Karpas-422 (cell line): ENCODE data around the gene VPS37C. TPM values are rescaled to one million over a fixed set of nuclear protein-coding genes. Genes with fewer than 3 reads are reported as not detected.
"Not testable (repeated sequence)": the region's sequence is repeated elsewhere in the genome, so short reads cannot be mapped to it uniquely, and the experiment has no call there.

Source experiments
- DNase-seq: peaks from one replicate; pipeline ENCODE4 v3.0.0-alpha.2; 2015
- H2AFZ ChIP-seq: fragments of 200-600 bp; sonication (generic); 2 replicates; pipeline ENCODE4 v1.6.1; 2014; ENCODE audit warnings: antibody characterized with exemption, low read length, mixed read lengths
- H3K27ac ChIP-seq: fragments of 200-600 bp; sonication (generic); 2 replicates; pipeline ENCODE4 v1.5.1; 2014; ENCODE audit warnings: mild to moderate bottlenecking, low read length, moderate library complexity
- H3K27me3 ChIP-seq: fragments of 200-600 bp; sonication (generic); 2 replicates; pipeline ENCODE4 v1.6.1; 2014; ENCODE audit warnings: low read length, mixed read lengths
- H3K36me3 ChIP-seq: fragments of 200-600 bp; sonication (generic); 2 replicates; pipeline ENCODE4 v1.6.1; 2014; ENCODE audit warnings: low read length, mixed read lengths; ENCODE audit not compliant: insufficient read depth
- H3K4me1 ChIP-seq: fragments of 200-600 bp; sonication (generic); 2 replicates; pipeline ENCODE4 v1.6.1; 2014; ENCODE audit warnings: mild to moderate bottlenecking, low read length, mixed read lengths
- H3K4me2 ChIP-seq: fragments of 200-600 bp; sonication (generic); 2 replicates; pipeline ENCODE4 v1.6.1; 2014; ENCODE audit warnings: low read length, low read depth, mild to moderate bottlenecking; ENCODE audit not compliant: poor library complexity, severe bottlenecking
- H3K4me3 ChIP-seq: fragments of 200-600 bp; sonication (generic); 2 replicates; pipeline ENCODE4 v1.5.1; 2014; ENCODE audit warnings: mild to moderate bottlenecking, antibody characterized with exemption, low read length, mixed read lengths
- H3K79me2 ChIP-seq: fragments of 200-600 bp; sonication (generic); 2 replicates; pipeline ENCODE4 v1.6.1; 2014; ENCODE audit warnings: mild to moderate bottlenecking, low read length, mixed read lengths
- H3K9ac ChIP-seq: fragments of 200-600 bp; sonication (generic); 2 replicates; pipeline ENCODE4 v1.6.0; 2014; ENCODE audit warnings: low read length
- H3K9me2 ChIP-seq: fragments of 200-600 bp; sonication (generic), shearing (Covaris generic); replicated peaks from 2 replicates; pipeline ENCODE4 v1.6.0; 2014; ENCODE audit warnings: mild to moderate bottlenecking, low read length, moderate library complexity; ENCODE audit not compliant: insufficient read depth
- H3K9me3 ChIP-seq: fragments of 300-700, 200-600 bp; sonication (generic); 2 replicates; pipeline ENCODE4 v1.6.1; 2014; ENCODE audit warnings: low read length, mixed read lengths
- H4K20me1 ChIP-seq: fragments of 200-600 bp; sonication (generic); 2 replicates; pipeline ENCODE4 v1.6.1; 2014; ENCODE audit warnings: mild to moderate bottlenecking, antibody characterized with exemption, low read length, low read depth; ENCODE audit not compliant: insufficient read depth
- total RNA-seq: library from RNA; depleted of rRNA; stranded (reverse); fragments of >200 nt; shearing (Covaris generic); gene quantifications from 2 replicates; pipeline ENCODE4 v1.2.3, GENCODE V29; 2014; ENCODE audit warnings: low replicate concordance

VPS37C gene
- total RNA-seq, 1 experiment from 2014 or later, result 13.8 TPM

- no peaks in the 10 kb centered on the region for H3K36me3 ChIP-seq
- DNase-seq, result no peak
- no peaks in the 10 kb centered on the region for H3K9me3 ChIP-seq
- no peak overlapping the region for H2AFZ ChIP-seq
- H3K4me1 ChIP-seq, result no peaks in the 10 kb centered on the region
- H4K20me1 ChIP-seq, result no peaks in the 10 kb centered on the region
- H3K27ac ChIP-seq, result no peak overlapping the region
- H3K79me2 ChIP-seq, result no peaks in the 10 kb centered on the region
- H3K4me3 ChIP-seq, result no peak overlapping the region
- H3K4me2 ChIP-seq, result no peak overlapping the region
- H3K27me3 ChIP-seq, result no peaks in the 10 kb centered on the region
- H3K9ac ChIP-seq, result no peak overlapping the region
- no peaks in the 10 kb centered on the region for H3K9me2 ChIP-seq
Observed at GRCh38 chr11:61104963-61105362, 56.3 kb downstream of the VPS37C start.

- no peaks in the 10 kb centered on the region for H3K27me3 ChIP-seq
- H3K36me3 ChIP-seq, result no peaks in the 10 kb centered on the region
- no peak overlapping the region for H2AFZ ChIP-seq
- no peaks in the 10 kb centered on the region for H3K9me2 ChIP-seq
- no peaks in the 10 kb centered on the region for H3K79me2 ChIP-seq
- H3K4me2 ChIP-seq, result no peak overlapping the region
- no peak overlapping the region for H3K4me3 ChIP-seq
- H3K9me3 ChIP-seq, result no peaks in the 10 kb centered on the region
- no peak for DNase-seq
- H4K20me1 ChIP-seq, result no peaks in the 10 kb centered on the region
- no peak overlapping the region for H3K27ac ChIP-seq
- no peak overlapping the region for H3K9ac ChIP-seq
- H3K4me1 ChIP-seq, result no peaks in the 10 kb centered on the region
Observed at GRCh38 chr11:61103851-61104423, 57.3 kb downstream of the VPS37C start.

GRCh38 chr11:61102667-61103571, 58.3 kb downstream of the VPS37C start:
- H2AFZ ChIP-seq, result no peak overlapping the region
- no peak overlapping the region for H3K9ac ChIP-seq
- no peak for DNase-seq
- H3K9me3 ChIP-seq, result no peaks in the 10 kb centered on the region
- no peaks in the 10 kb centered on the region for H3K9me2 ChIP-seq
- H3K27ac ChIP-seq, result no peak overlapping the region
- H3K79me2 ChIP-seq, result no peaks in the 10 kb centered on the region
- no peak overlapping the region for H3K4me2 ChIP-seq
- H3K27me3 ChIP-seq, result no peaks in the 10 kb centered on the region
- no peaks in the 10 kb centered on the region for H3K36me3 ChIP-seq
- no peak overlapping the region for H3K4me3 ChIP-seq
- no peaks in the 10 kb centered on the region for H3K4me1 ChIP-seq
- H4K20me1 ChIP-seq, result no peaks in the 10 kb centered on the region

- no peaks in the 10 kb centered on the region for H3K36me3 ChIP-seq
- no peaks in the 10 kb centered on the region for H3K4me1 ChIP-seq
- DNase-seq, result no peak
- no peak overlapping the region for H3K4me3 ChIP-seq
- no peak overlapping the region for H3K4me2 ChIP-seq
- no peaks in the 10 kb centered on the region for H4K20me1 ChIP-seq
- H3K27ac ChIP-seq, result no peak overlapping the region
- H3K9ac ChIP-seq, result no peak overlapping the region
- no peaks in the 10 kb centered on the region for H3K9me2 ChIP-seq
- no peaks in the 10 kb centered on the region for H3K79me2 ChIP-seq
- no peaks in the 10 kb centered on the region for H3K9me3 ChIP-seq
- H3K27me3 ChIP-seq, result no peaks in the 10 kb centered on the region
- H2AFZ ChIP-seq, result no peak overlapping the region
Observed at GRCh38 chr11:61098778-61099177, 62.4 kb downstream of the VPS37C start.

- H3K9me3 ChIP-seq, H3K79me2 ChIP-seq, H2AFZ ChIP-seq, H3K36me3 ChIP-seq, DNase-seq, H3K9ac ChIP-seq, H4K20me1 ChIP-seq, H3K4me3 ChIP-seq, H3K4me1 ChIP-seq, H3K27ac ChIP-seq, H3K9me2 ChIP-seq, H3K27me3 ChIP-seq, H3K4me2 ChIP-seq: not testable (repeated sequence)
Observed at GRCh38 chr11:61098261-61098660, 63.0 kb downstream of the VPS37C start.

GRCh38 chr11:61095021-61095420, 66.2 kb downstream of the VPS37C start:
- H3K9me2 ChIP-seq, result no peaks in the 10 kb centered on the region
- H3K9ac ChIP-seq, result no peak overlapping the region
- no peak overlapping the region for H3K4me2 ChIP-seq
- no peak overlapping the region for H3K4me3 ChIP-seq
- no peak overlapping the region for H2AFZ ChIP-seq
- H4K20me1 ChIP-seq, result no peaks in the 10 kb centered on the region
- H3K9me3 ChIP-seq, result no peaks in the 10 kb centered on the region
- no peak overlapping the region for H3K27ac ChIP-seq
- no peaks in the 10 kb centered on the region for H3K27me3 ChIP-seq
- H3K36me3 ChIP-seq, result no peaks in the 10 kb centered on the region
- no peaks in the 10 kb centered on the region for H3K4me1 ChIP-seq
- H3K79me2 ChIP-seq, result no peaks in the 10 kb centered on the region
- peak; percentile 46 for DNase-seq

GRCh38 chr11:61094167-61094566, 67.1 kb downstream of the VPS37C start:
- H3K4me3 ChIP-seq, H3K9me3 ChIP-seq, H3K4me1 ChIP-seq, DNase-seq, H3K27me3 ChIP-seq, H3K27ac ChIP-seq, H4K20me1 ChIP-seq, H3K36me3 ChIP-seq, H3K9me2 ChIP-seq, H3K4me2 ChIP-seq, H3K79me2 ChIP-seq, H3K9ac ChIP-seq, H2AFZ ChIP-seq: not testable (repeated sequence)

- no peak overlapping the region for H3K4me2 ChIP-seq
- no peak overlapping the region for H3K4me3 ChIP-seq
- no peak overlapping the region for H3K27ac ChIP-seq
- H3K9ac ChIP-seq, result no peak overlapping the region
- no peaks in the 10 kb centered on the region for H3K36me3 ChIP-seq
- DNase-seq, result no peak
- H3K9me3 ChIP-seq, result no peaks in the 10 kb centered on the region
- no peaks in the 10 kb centered on the region for H3K4me1 ChIP-seq
- no peaks in the 10 kb centered on the region for H3K79me2 ChIP-seq
- H3K9me2 ChIP-seq, result no peaks in the 10 kb centered on the region
- no peaks in the 10 kb centered on the region for H3K27me3 ChIP-seq
- H4K20me1 ChIP-seq, result no peaks in the 10 kb centered on the region
- H2AFZ ChIP-seq, result no peak overlapping the region
Observed at GRCh38 chr11:61092908-61093763, 68.1 kb downstream of the VPS37C start.
